GM12878 (cell line): ENCODE measurements around the gene MRPS25. TPM values are rescaled to one million over a fixed set of nuclear protein-coding genes. Genes with fewer than 3 reads are reported as not detected.

Experiments
- ATAC-seq: fragments of 200-7000 bp; cut with Tn5 transposase; 3 replicates; pipeline ENCODE4 v1.9.1; 2020; ENCODE audit warnings: mild to moderate bottlenecking, moderate library complexity
- BruUV-seq: library from RNA; stranded (reverse); fragments of 400-500 nt; replicated peaks from 2 replicates; lab custom pipeline; 2021; lab: Mats Ljungman, UMichigan
- CTCF ChIA-PET: fragments of 300-600 bp; sonication (Branson Sonifier 250); formaldehyde crosslinking; extraction: SDS; loops from one replicate; lab custom pipeline; 2021; ENCODE audit warnings: inconsistent platforms; lab: Yijun Ruan, JAX
- POLR2A ChIA-PET: fragments of 350-600 bp; formaldehyde crosslinking; extraction: SDS; loops from one replicate; lab custom pipeline; 2021; ENCODE audit warnings: inconsistent platforms; lab: Charles Lee
- RAD21 ChIA-PET: fragments of 300-600 bp; sonication (Branson Sonifier 250); formaldehyde crosslinking; loops from one replicate; lab custom pipeline; 2023; ENCODE audit warnings: antibody characterized with exemption; ENCODE audit not compliant: unreplicated experiment; lab: Charles Lee
- SMC1A ChIA-PET: fragments of 300-600 bp; sonication (Branson Sonifier 250); formaldehyde crosslinking; loops from one replicate; lab custom pipeline; 2023; ENCODE audit not compliant: unreplicated experiment, uncharacterized antibody; lab: Charles Lee
- DNase-seq: peaks from one replicate; pipeline ENCODE4 v3.0.0-alpha.2; 2011; ENCODE audit warnings: low read depth, low spot score
- FAIRE-seq: peaks from 3 replicates; lab custom pipeline; 2011; peaks lifted over from hg19 to GRCh38; lab: Jason Lieb, UNC
- H2AFZ ChIP-seq: 2 replicates; pipeline ENCODE4 v1.6.0; 2011; ENCODE audit warnings: low read depth, low read length, control low read depth; ENCODE audit not compliant: control insufficient read depth
- H3K27ac ChIP-seq: 2 replicates; pipeline ENCODE4 v1.5.1; 2011; ENCODE audit warnings: control low read depth; ENCODE audit not compliant: control insufficient read depth, insufficient read depth
- H3K27me3 ChIP-seq, 2 experiments: replicated peaks in 1 of 2; 2 replicates each; pipeline versions ENCODE4 v1.6.0 to v1.6.1; 2011; ENCODE audit warnings: low read length in 1 of 2; ENCODE audit not compliant: control insufficient read depth in 2 of 2, insufficient read depth in 2 of 2
- H3K36me3 ChIP-seq, 2 experiments: 2 replicates each; pipeline ENCODE4 v1.5.1; 2011; ENCODE audit warnings: low read length in 1 of 2; ENCODE audit not compliant: control insufficient read depth in 2 of 2, insufficient read depth in 2 of 2
- H3K4me1 ChIP-seq: 2 replicates; pipeline ENCODE4 v1.6.1; 2011; ENCODE audit warnings: mild to moderate bottlenecking, low read length, moderate library complexity, mixed read lengths; ENCODE audit not compliant: control insufficient read depth, insufficient read depth
- H3K4me2 ChIP-seq: 2 replicates; pipeline ENCODE4 v1.6.0; 2011; ENCODE audit warnings: control low read depth; ENCODE audit not compliant: control insufficient read depth, insufficient read depth
- H3K4me3 ChIP-seq: fragments of 200-600 bp; sonication (generic); 2 replicates; pipeline ENCODE4 v1.5.1; 2016
- H3K79me2 ChIP-seq: 2 replicates; pipeline ENCODE4 v1.6.0; 2011; ENCODE audit warnings: low read length; ENCODE audit not compliant: control insufficient read depth, insufficient read depth
- H3K9ac ChIP-seq: 2 replicates; pipeline ENCODE4 v1.8.0; 2011; ENCODE audit warnings: low read length, control low read depth, mixed read lengths; ENCODE audit not compliant: control insufficient read depth, insufficient read depth
- H3K9me3 ChIP-seq: replicated peaks from 3 replicates; pipeline ENCODE4 v1.5.1; 2011; ENCODE audit warnings: mild to moderate bottlenecking, low read length; ENCODE audit not compliant: control insufficient read depth, insufficient read depth
- H4K20me1 ChIP-seq: 2 replicates; pipeline ENCODE4 v1.6.0; 2011; ENCODE audit not compliant: control insufficient read depth, insufficient read depth
- EED ChIP-seq: sonication (generic); IDR thresholded peaks from 2 replicates; pipeline ENCODE4 v1.6.1; 2016; ENCODE audit warnings: antibody characterized with exemption, low read depth
- FOS ChIP-seq: IDR thresholded peaks from 3 replicates; pipeline ENCODE4 v1.6.1; 2011; ENCODE audit warnings: borderline replicate concordance; ENCODE audit not compliant: insufficient read length; ENCODE audit errors: extremely low read depth
- GABPA ChIP-seq: IDR thresholded peaks from 2 replicates; pipeline ENCODE4 v1.6.1; 2014; ENCODE audit warnings: antibody characterized with exemption, low read depth, mild to moderate bottlenecking, inconsistent platforms
- IKZF2 ChIP-seq, 2 experiments: fragments of 450-650 bp; IDR thresholded peaks; 2 replicates each; pipeline ENCODE4 v1.6.1; 2017; ENCODE audit warnings: mild to moderate bottlenecking in 2 of 2, moderate library complexity in 2 of 2
- IRF3 ChIP-seq: fragments of 450-650 bp; IDR thresholded peaks from 2 replicates; pipeline ENCODE4 v1.6.1; 2014; ENCODE audit warnings: mild to moderate bottlenecking
- KDM1A ChIP-seq: fragments of 200-600 bp; sonication (generic); IDR thresholded peaks from 2 replicates; pipeline ENCODE4 v1.6.1; 2016; ENCODE audit warnings: borderline replicate concordance
- KLF5 ChIP-seq: fragments of 450-650 bp; IDR thresholded peaks from 2 replicates; pipeline ENCODE4 v1.6.1; 2014; ENCODE audit warnings: mild to moderate bottlenecking; ENCODE audit not compliant: partially characterized antibody
- MTA3 ChIP-seq: IDR thresholded peaks from 2 replicates; pipeline ENCODE4 v1.6.1; 2012; ENCODE audit warnings: low read length, inconsistent platforms, borderline replicate concordance
- NFYA ChIP-seq: IDR thresholded peaks from 2 replicates; pipeline ENCODE4 v1.6.1; 2011; ENCODE audit warnings: low read depth, mild to moderate bottlenecking, low read length, improper control_type of control experiment, borderline replicate concordance
- NFYB ChIP-seq: IDR thresholded peaks from 2 replicates; pipeline ENCODE4 v1.6.1; 2011; ENCODE audit warnings: low read depth, mild to moderate bottlenecking, low read length, improper control_type of control experiment, moderate library complexity; ENCODE audit not compliant: insufficient read depth
- RBBP5 ChIP-seq: fragments of 200-600 bp; sonication (generic); conservative IDR thresholded peaks from 2 replicates; pipeline ENCODE4 v1.6.1; 2016
- SPI1 ChIP-seq: IDR thresholded peaks from 2 replicates; pipeline ENCODE4 v1.6.1; 2011; ENCODE audit warnings: low read depth, mild to moderate bottlenecking, low read length, moderate library complexity, borderline replicate concordance; ENCODE audit not compliant: insufficient read depth
- TAF1 ChIP-seq: IDR thresholded peaks from 2 replicates; pipeline ENCODE4 v1.6.1; 2011; ENCODE audit warnings: mild to moderate bottlenecking, low read depth, low read length, borderline replicate concordance
- YY1 ChIP-seq: IDR thresholded peaks from 2 replicates; pipeline ENCODE4 v1.6.1; 2011; ENCODE audit warnings: low read depth, mild to moderate bottlenecking, low read length
- ZNF24 ChIP-seq: fragments of 450-650 bp; IDR thresholded peaks from 2 replicates; pipeline ENCODE4 v1.6.1; 2017; ENCODE audit warnings: antibody characterized with exemption, mild to moderate bottlenecking
- WGBS: methylation state at CpG from one replicate; pipeline ENCODE4 v1.1.6; 2016; ENCODE audit warnings: low lambda C conversion rate; ENCODE audit not compliant: insufficient replicate concordance, insufficient coverage; ENCODE audit errors: missing lambda C conversion rate; 5-methylcytosine and 5-hydroxymethylcytosine counted together
- in situ Hi-C: fragments of 300-500 bp; cut with MboI; formaldehyde crosslinking; loops from 9 replicates; pipeline ENCODE4 v1.14.3; 2018; ENCODE audit warnings: mixed read lengths
- intact Hi-C: fragments of 100-400 bp; cut with micrococcal nuclease; formaldehyde crosslinking; loops from one replicate; pipeline ENCODE4 v1.14.2; 2022; ENCODE audit not compliant: unreplicated experiment
- polyA plus RNA-seq, 11 experiments: library from polyadenylated mRNA; depleted of rRNA in 4 of 11; unstranded in 6 of 11; stranded (reverse) in 5 of 11; fragments of >200 nt; fragmentation: Nextera tagmentation in 4 of 11; fragmentation: Illumina TruSeq in 1 of 11; extraction: Ambion mirVana in 4 of 11; extraction: Trizol in 1 of 11; gene quantifications; 1 replicate in 1 of 11; 2 replicates in 10 of 11; pipeline versions ENCODE4 v1.2.1 to v1.2.3, GENCODE V29; 2011 to 2016; ENCODE audit warnings: inconsistent platforms in 2 of 11, missing spikeins in 2 of 11, low read depth in 1 of 11
- total RNA-seq, 4 experiments: library from RNA; depleted of rRNA in 3 of 4; stranded (reverse); fragments of >200 nt in 3 of 4; fragmentation: Illumina TruSeq in 1 of 4; extraction: Trizol in 1 of 4; gene quantifications; 2 replicates each; pipeline versions ENCODE4 v1.2.1 to v1.2.3, GENCODE V29; 2013 to 2021
- TF ChIP-seq, protein P1 (sequence below): IDR thresholded peaks from 2 replicates; pipeline ENCODE4 v1.6.1; 2012; ENCODE audit warnings: mild to moderate bottlenecking, low read depth, low read length

MRPS25 gene
- total and polyA plus RNA-seq, 10 of the 15 experiments (the other 5 are each of a cell fraction or from before 2014, with no cell fraction given): 17.0 to 114 (median 62.2) TPM

DNA sequence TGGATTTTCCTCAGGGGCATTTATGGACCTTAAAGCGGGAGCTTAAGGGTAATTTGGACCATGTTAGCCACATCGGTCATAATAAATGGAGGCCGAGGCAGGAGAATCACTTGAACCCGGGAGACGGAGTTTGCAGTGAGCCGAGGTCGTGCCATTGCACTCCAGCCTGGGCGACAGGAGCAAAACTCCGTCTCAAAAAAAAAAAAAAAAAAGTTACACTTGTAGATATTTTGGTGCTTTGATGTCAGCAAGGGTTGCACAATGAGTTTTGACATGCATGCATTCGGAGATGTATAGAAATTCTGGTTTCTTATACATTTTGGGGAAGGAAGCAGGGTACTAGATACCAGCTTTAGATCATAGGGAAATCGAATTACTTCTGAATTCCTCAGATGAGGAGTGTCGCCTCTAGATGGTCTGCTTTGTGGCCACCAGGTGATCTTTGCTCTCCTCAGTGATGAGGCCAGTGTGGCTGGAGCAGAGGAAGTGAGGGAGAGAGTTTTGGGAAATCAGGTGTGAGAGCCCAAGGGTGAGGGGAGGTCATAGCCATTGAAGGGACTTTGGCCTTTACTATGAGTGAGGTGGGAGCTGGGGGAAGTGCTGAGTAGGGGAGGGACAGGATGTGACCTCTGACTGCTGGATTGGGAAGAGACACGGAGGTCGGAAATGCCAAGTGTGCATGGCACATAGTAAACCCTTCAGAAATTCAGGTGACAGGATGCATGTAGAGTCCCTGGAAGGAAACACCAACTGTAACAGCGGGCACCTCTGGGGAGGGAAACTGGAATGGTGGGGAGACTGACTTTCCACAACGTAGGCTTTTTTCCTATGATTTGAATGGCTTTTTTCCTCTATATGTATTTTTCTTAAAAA, 42.2 kb upstream of the MRPS25 start:
- ATAC-seq: no peak; the same call in 2 of the 3 replicates
- H3K79me2 ChIP-seq: no peaks in the 10 kb centered on the region
- ChIA-PET SMC1A (interaction anchor here (0.9 to 2.9 kb wide), 18 partner anchors 10 to 318 kb away, joined by 3 to 14 read pairs (median 3); partner anchors contain the start of gene CAPN7), RAD21 (interaction anchor here (0.5 to 2.6 kb wide), 14 partner anchors 8 to 456 kb away, joined by 3 to 31 read pairs (median 4); partner anchors contain the start of genes CCDC174 and RBSN), POLR2A (interaction anchor here (0.7 to 1.1 kb wide), 2 partner anchors 8 to 152 kb away, joined by 3 to 4 read pairs; partner anchors contain the start of gene RBSN), CTCF (interaction anchor here (0.7 to 5.3 kb wide), 34 partner anchors 9 to 743 kb away, joined by 3 to 68 read pairs (median 5); partner anchors contain the start of genes CAPN7 and RBSN)
- no peak overlapping the region for H3K27ac ChIP-seq
- H3K4me1 ChIP-seq: no peaks in the 10 kb centered on the region
- DNase-seq: no peak
- no peak overlapping the region for H3K4me3 ChIP-seq
- in situ Hi-C loops (no loop called here), intact Hi-C loops (loop anchor here (5.0 kb wide), 1 partner anchor 135 kb away; no protein-coding TSS in a partner anchor)
- BruUV-seq: no TSS peak
- no peaks in the 10 kb centered on the region for H3K9me3 ChIP-seq
- H3K27me3 ChIP-seq: no peaks in the 10 kb centered on the region
- no peak overlapping the region for H3K4me2 ChIP-seq
- no peak overlapping the region for H3K9ac ChIP-seq
- H4K20me1 ChIP-seq: no peaks in the 10 kb centered on the region
- 50% methylated on average over 16 of the region's 16 CpGs for WGBS
- no peak for FAIRE-seq
- H3K36me3 ChIP-seq: no peaks in the 10 kb centered on the region
- no peak overlapping the region for H2AFZ ChIP-seq
- TF ChIP-seq IKZF2 (IDR thresholded peaks at IDR 0.05) (no peak), YY1 (no peak), GABPA (no peak), RBBP5 (no peak), NFYA (no peak), EED (no peak), KLF5 (no peak), ZNF24 (no peak), MTA3 (no peak), NFYB (no peak), IRF3 (no peak), SPI1 (no peak), FOS (no peak), KDM1A (no peak), TAF1 (no peak)
- TF ChIP-seq, protein P1, sequence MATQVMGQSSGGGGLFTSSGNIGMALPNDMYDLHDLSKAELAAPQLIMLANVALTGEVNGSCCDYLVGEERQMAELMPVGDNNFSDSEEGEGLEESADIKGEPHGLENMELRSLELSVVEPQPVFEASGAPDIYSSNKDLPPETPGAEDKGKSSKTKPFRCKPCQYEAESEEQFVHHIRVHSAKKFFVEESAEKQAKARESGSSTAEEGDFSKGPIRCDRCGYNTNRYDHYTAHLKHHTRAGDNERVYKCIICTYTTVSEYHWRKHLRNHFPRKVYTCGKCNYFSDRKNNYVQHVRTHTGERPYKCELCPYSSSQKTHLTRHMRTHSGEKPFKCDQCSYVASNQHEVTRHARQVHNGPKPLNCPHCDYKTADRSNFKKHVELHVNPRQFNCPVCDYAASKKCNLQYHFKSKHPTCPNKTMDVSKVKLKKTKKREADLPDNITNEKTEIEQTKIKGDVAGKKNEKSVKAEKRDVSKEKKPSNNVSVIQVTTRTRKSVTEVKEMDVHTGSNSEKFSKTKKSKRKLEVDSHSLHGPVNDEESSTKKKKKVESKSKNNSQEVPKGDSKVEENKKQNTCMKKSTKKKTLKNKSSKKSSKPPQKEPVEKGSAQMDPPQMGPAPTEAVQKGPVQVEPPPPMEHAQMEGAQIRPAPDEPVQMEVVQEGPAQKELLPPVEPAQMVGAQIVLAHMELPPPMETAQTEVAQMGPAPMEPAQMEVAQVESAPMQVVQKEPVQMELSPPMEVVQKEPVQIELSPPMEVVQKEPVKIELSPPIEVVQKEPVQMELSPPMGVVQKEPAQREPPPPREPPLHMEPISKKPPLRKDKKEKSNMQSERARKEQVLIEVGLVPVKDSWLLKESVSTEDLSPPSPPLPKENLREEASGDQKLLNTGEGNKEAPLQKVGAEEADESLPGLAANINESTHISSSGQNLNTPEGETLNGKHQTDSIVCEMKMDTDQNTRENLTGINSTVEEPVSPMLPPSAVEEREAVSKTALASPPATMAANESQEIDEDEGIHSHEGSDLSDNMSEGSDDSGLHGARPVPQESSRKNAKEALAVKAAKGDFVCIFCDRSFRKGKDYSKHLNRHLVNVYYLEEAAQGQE: no peak
